Activated CD8-positive, alpha-beta memory T cell treated with anti-CD3 and anti-CD28 coated beads for 4 hours (primary cell): ENCODE data around the gene SHANK1.

Experiments used
- DNase-seq, 2 donors: peaks; one replicate each; pipeline ENCODE4 v3.0.0-alpha.2; 2020; ENCODE audit warnings: low read depth in 2 of 2

SHANK1 gene

DNA sequence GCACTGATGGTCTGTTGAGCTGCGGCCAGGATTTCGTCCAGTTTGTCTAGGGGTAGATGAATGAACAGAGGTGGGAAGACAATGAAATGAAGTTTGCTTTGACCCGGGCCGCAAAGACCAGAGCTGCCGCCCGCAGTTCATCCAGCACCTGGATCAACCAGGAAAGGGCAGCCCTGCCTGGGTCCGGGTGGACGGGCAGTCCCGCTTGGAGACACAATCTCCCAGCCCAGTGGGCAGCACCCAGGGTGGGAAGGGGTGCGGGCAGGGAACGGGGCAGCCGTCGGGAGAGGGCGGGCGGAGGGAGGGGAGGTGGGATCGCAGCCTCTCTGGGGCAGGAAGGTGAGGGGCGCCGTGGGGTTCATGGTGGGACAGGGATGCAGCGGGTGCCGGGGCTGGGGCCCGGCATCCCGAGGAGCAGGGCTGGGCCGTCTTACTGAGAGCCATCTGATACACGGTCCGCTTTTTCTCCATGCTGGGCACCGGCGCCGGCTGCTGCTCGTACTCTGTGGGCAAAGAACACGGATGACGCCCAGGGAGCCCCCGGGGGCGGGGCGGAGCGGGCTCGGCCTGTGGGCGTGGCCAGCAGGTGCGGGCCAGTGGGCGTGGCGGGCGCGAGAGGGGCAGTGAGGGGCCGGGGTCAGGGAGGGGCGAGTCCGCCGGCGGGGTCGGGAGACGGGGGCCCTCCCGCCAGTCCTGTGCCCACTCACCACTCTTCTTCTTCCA lies 33.1 kb downstream of the SHANK1 start:
- DNase-seq: no peak

DNA sequence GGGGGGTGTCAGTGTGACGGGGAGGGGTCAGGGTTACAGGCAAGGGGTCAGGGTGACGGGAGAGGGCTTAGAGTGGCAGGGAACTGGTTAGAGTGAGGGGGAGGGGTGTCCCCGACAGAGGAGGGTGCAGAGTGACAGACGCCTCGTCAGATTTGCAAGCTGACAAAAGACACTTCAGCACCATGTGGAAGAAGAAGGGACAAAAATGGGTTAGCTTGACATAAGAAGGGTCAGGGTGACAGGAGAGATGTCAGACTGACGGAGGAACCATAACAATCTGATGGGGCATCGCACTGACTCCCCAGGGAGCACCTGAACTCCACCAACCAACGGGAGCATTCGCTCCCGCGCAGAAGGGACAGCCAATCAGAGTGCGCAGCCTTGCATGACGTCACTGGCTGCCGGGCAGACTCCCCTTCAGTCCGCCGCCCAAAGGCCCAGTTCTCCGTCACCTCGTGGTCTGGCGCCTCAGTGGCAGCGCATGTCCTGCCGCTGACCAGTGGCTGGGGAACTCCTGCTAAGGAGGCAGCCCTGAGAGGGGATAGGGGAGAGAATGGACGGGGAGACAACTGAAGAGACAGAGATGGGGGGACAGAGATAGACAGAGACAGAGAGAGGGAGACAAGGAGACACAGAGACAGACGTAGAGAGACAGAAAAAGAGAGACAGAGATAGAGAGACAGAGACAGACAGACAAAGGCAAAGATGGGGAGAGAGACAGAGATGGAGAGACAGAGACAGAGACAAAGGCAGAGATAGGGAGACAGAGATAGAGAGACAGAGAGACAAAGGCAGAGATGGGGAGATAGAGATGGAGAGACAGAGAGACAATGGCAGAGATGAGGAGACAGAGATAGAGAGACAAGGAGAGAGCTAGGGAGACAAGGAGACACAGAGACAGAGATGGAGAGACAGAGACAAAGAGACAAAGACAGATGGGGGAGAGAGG lies 40.2 kb downstream of the SHANK1 start:
- DNase-seq: peak; percentile 35 to 49

DNA sequence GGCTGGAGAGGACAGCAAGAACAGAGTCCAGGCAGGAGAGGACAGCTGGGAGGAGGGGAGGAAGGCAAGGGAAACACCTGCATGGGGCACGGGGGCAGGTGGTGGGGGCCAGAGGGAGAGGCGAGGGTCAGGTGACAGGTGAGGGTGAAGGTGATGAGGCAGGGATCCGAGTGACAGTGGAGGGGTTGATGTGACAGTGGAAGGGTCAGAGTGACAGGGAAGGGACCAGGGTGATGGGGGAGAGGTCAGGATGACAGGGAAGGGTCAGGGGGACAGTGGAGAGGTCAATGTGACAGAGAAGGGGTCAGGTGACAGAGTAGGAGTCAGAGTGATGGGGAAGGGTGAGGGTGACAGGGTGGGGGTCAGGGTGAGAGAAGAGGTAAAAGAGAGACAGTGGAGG lies 41.3 kb downstream of the SHANK1 start:
- DNase-seq: no peak

DNA sequence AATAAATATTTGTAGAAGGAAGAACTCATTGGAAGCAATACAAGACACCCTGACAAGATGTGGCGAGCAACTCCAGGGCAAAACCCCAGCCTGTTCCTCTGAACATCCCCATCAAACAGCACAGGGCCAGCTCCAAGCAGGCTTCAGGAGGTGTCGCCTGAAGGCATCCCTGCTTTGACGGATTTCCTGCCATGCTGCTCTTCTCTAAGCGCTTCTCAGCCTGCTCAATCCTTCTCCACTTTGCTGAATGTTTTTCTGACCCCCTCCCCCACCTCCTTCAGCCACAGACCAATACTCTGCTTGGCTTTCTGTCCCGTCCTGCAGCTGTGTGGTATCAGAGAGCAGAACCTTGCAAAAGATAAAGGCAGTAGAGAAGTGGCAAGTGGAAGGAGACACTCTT lies 42.0 kb downstream of the SHANK1 start:
- no peak for DNase-seq

DNA sequence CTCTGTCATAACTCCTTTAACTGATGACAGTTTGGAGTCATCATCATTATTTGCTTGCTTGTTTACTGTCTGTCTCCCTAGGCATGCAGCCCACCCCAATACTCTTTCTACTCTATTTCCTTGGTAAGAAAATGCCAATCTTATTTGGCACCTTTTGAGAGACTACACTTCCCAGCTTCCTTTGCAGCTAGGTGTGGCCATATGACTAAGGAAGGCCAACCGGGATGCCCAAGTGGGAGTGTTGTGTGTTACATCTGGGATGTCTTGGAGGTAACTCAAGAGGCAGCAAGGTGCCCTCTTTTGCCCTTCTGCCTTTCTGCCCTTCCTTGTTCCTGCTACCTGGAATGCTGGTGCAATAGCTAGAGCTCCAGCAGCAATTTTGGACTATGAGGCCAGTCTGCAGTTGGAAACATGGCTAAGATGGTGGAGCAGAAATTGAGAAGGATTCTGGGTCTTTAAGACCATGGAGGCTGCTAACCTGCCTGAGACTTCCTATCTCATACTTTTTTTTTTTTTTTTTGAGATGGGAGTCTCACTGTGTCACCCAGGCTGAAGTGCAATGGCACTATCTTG lies 42.9 kb downstream of the SHANK1 start:
- DNase-seq: no peak

DNA sequence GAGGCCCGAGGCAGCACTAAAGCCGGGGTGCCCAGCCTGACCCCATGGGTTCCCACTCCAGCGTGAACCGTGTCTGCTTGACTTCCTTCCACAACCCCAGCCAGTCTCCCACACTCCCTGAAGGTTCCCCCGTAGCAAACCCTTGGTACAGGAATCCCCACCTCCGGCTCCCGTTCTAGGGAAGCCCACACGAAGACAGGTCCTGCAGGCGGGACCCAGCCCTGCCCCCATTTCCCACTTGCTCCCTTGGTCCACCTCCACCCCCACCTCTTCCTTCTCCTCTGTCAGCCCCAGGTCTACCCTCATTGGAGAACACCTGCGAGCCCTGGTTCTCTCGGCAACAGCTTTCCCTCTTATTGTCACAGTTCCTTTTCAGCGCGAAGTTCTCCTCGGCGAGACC lies 46.5 kb downstream of the SHANK1 start:
- DNase-seq: no peak

DNA sequence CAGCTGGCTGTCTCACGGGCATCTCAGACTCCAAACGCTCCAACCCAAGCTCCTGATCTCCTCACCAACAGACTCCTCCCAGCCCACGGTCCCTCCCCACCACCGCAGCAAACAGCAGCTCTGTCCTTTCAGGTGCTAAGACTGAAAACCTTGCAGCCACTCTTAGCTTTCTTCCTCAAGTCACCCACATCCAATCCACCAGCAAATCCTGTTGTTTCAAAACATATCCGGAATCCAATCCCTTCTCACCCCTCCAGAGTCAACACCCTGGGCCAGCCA lies 49.6 kb downstream of the SHANK1 start:
- DNase-seq: no peak

DNA sequence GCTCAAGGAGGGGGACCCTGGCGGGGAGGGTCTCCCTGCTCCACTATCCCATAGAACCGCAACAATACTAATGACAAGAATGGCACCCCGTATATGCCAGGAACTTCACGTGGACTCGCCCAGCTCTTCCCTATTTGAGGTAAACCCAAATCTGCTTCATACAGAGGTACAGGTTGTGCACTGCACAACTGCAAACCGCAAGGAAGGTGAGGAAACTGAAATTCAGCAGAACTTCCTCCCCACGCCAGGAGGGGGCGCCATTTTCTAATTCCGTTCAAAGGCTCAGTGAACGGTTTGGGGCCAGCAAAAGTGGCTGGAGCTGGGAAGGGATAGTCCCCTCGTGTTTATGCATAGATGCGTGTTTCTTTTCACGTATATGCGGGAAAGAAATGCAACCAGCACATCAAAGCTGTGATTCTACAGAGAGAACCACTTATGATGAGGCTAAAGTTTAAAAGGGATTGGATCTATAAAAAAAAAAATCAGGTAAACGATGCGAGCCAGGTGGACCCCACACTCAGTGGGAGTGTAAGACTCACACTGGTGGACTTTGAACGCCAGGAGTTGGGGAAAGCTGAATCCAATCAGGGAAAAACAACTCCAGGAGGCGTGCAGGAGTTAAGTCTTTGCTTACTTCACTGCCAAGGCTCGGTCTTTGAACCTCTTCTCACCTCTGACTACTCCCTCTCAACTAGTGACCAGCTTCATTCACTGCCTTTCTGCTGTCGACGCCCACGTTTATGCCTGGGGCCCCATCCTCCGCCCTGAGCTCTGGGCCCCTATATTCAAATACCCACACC lies 50.1 kb downstream of the SHANK1 start:
- DNase-seq: no peak

DNA sequence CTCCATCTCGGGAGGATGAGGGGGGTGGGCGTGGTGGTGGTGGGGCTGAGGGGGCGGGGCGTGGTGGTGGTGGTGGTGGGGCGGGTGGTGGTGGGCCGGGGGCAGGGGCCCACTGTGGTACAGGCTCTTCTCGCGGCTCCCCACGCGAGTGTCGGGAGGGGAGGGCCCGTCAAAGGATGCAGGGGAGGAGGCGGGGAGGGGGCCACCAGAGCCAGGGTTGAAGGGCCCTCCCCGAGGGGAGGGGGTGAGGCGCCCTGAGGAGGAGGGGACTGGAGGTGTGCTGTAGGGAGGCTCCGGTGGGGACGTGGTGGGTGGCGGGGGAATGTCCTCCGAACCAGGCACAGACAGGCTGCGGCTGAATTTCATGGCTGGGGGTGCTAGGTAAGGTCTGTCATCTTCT lies 50.7 kb downstream of the SHANK1 start:
- DNase-seq: no peak

DNA sequence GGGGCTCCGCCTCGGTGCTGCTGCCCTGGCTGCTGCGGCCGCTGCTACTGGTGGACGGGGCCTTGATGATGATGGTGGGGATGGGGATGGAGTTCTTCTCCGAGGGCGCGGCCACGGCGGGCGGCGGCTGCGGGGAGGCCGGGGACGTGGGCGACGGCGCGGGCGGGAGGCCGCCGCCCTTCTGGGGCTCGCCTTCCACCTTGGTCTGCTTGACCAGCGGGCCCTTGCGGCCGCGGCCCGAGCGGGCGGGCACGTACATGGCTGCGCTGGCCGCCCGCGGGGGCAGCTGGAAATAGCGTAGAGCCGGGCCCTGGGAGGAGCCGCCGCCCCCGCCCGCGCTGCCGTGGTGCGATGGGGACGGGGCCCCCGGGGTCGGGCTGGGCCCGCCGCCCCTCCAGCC lies 51.2 kb downstream of the SHANK1 start:
- no peak for DNase-seq

DNA sequence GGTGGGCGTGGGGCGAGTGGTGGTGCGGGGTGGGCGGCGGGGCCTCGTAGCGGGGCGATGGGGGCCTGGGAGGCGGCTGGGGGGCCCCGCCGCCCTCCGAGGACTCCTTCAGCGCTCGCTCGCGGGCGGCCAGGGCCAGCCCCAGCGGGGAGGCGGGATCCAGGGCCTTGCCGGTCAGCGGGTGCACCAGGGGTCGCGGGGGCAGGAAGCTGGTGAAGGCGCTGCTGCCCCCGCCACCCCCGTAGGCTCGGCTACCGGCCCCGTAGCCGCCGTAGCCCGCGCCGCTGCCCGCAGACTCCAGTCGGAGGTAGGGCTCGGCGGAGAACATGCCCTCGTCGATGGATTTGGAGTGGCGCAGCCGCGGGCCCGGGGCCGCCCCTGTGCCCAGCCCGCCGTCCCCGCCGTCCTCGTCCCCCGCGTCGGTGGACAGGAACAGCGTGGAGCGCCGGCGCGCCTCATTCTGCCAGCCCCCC lies 51.8 kb downstream of the SHANK1 start:
- no peak for DNase-seq

DNA sequence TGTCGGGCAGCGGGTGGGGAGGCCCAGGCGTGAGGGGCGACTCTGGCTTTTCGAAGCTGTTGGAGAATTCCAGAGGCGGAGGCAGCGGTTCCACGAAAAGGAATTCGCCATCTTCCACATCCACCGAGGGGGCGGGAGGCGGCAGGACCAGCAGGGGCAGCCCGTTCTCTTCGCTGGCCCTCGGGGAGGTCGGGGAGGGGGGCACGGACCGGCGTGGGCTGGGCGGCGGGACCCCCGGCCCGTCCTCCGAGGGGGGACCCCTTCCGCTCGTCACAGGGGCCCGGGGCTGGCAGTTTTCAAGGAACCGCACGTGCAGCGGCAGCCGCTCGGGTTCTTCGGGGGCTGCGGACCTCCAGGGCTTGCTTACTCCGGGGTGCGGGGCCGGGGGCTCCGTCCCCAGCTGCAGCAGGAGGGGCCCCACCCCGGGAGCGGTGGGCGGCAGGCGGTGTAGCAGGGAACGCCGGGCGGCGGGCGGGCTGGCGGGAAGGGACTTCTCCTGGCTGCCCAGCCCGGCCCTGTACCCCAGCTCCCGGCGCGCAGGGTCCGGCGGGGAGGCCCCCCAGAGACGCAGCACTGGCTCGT lies 52.3 kb downstream of the SHANK1 start:
- no peak for DNase-seq

DNA sequence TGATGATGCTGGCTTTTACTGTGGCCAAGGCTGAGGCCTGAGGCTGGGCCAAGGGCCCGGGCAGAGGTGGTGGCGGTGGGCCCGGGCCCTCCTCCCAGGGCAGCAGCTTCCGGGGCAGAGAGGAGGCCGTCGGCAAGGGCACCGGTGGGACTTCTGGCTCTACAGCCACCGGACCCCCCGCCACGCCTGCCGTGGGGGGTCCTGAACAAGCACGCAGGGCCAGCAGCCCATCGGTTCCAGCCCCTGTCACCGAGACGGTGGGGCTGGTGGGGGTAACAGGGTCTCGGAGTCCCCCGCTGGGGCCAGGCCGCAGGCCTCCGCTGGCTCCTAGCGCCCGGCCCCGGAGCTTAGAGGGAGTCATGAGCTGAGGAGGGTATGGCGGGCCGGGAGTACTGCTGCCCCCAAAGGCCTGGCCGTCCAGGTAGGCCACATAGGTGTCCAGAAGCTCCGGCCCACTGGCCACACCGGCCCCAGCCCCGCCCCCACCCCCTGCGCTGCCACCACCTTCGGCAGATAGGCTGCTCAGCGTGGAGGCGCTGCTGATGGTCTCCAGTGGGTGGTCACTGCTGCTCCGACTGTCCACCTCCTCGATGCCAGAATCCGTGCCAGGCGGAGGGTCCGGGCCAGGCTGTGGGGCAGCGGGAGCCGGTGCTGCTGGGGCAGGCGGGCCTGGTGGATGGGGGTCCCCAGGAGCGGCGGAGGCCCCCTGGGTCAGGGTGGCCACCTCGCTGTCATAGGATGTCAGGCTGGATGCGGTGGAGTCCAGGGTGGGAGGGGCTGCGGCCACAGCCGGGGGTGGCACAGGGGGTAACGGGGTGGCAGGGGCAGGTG lies 53.0 kb downstream of the SHANK1 start:
- DNase-seq: no peak

DNA sequence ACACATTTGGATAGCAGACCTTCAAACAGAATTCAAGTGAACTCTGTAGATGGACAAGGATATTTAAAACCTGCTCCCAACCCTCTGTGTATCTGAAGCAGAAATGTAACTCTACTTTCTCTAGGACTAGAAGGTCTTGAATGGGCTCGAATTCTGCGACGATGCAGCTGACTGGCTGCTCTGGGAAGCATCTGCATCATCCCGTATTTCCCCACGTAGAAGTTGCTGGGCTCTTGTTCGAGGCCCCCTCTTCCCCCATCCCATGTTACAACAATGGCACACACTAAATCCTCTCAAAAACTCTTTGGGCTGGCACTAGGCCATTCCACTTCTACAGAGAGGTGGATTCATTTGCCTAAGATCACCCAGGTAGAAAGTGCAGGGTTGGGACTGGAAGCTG lies 55.4 kb downstream of the SHANK1 start:
- no peak for DNase-seq

DNA sequence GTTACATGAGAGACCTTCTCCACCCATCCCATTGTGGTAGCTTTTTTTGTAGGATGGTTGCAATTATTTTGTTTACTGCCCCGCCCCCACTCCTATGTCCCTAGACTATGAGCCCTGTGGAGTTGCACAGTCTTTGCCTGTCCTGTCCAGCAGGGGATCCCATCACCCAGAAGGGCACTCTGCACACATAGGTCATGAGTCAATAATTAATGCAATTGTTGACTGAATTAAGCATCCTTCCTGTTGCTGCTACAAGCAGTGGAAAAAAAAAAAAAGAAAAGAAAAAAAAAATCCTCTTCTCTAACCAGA lies 56.2 kb downstream of the SHANK1 start:
- DNase-seq: no peak

DNA sequence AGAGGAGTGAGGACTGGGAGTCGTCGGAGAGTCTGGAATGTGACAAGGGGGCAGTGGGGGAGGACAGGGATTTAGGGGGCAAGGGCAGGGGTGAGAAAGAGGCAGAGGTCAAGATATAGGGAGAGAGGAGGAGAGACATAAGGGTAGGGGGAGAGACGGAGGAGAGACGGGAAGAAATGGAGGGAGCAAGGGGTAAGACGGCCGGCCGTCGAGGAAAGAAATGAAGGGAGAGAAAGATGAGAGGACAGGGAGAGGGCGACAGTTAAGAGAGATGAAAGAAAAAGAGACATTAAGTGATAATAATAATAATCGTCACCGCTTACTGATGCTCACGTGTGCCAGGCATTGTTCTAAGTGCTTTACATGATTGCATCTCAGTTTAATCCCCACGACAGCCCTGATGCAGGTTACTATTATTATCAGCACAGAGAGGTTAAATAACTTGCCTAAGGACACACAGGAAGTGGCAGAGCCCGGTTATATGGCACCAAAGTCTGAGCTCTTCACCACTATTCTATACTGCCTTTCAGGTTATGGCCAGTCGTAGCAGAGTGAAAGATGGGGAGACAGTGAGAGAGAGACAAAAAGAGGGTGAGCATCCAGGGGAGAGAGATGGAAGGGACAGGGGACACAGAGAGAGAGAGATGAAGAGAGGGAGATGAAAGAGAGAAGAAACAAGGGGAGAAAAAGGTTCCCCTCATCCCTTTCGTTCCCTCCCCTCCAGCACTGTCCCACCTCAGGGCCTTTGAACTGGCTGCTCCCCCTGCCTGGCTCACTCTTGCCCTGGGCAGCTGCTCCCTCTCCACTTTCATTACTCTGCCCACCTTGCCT lies 56.7 kb downstream of the SHANK1 start:
- no peak for DNase-seq

DNA sequence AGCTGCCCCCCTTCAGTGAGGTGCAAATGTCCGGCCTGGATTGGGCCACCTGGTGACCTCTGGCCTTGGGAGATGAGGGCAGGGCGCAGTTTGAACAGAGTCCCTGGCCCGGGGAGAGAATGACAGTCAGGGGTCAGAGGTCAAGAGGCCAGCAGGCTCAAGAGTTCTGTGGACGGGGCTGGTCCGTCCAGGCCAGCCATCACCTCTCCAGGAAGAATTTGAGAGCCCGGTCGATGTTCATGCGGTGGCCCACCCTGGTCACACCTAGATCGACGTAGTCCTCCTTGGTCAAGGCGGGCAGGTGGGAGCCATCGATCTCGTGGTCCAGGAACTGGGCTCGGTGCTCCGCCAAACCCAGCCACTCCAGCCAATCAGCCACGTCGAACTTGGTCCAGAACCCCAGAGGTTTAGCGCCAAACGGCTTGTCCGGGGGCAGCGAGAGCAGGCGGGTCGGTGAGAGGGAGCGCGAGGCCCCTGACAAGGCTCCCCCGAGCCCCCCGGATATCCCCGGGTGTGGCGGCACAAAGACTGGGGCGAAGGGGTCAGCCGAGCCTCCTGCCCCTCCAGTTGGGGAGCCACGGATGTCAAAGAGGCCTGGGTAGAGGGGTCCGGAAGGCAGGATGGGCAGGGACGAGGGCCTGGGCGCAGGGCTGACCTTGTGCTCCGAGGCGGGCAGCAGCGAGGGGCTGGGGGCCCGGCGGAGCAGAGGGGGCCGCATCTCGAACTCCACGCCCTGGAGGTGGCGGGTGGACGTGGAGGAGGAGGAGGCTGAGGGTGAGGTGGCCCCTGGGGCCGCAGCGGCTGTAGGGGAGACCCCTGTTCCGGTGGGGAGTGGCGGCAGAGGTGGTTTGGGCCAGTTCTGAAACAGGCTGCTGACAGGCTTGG lies 57.6 kb downstream of the SHANK1 start:
- no peak for DNase-seq

DNA sequence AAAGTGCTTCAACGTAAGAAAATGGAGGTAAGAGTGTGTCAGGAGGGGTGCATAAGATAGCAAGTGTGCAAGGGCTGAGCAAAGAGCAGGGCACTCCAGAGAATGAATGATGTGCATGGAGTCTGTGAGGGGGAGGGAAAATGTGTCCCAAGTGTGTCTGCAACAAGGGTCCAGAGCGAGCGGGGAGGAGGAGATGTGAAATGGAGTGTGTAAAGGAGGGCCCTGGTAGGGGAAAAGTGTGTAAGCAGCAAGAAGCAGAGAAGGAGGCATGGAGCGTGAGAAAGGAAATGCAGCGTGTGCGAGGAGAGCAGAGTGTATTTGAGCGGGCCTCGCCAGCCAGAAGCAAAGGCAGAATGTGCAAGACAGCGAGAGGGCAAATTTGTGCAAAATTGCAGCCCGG lies 58.6 kb downstream of the SHANK1 start:
- DNase-seq: no peak

DNA sequence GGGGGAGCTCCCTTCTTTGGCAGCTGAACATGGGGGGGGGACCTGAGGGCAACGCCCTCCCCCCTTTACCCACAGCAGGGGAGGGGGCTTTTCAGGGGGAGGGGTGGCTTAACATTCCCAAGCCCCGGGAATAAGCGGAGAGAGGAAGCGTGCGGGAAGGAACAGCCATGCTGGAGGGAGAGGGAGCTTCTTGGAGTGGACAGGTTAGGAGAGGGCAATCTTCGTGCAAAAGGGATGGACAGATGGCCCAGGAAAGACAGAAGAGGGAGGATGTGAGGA lies 59.6 kb downstream of the SHANK1 start:
- no peak for DNase-seq
